ENCODE results near the gene TRIM33. TPM values are rescaled to one million over a fixed set of nuclear protein-coding genes. Genes with fewer than 3 reads are reported as not detected.

TRIM33 gene
- total and polyA plus RNA-seq, 2 of the 13 experiments (the other 11 are each of a cell fraction or from before 2014, with no cell fraction given), result 35.5 to 42.2 TPM

DNA sequence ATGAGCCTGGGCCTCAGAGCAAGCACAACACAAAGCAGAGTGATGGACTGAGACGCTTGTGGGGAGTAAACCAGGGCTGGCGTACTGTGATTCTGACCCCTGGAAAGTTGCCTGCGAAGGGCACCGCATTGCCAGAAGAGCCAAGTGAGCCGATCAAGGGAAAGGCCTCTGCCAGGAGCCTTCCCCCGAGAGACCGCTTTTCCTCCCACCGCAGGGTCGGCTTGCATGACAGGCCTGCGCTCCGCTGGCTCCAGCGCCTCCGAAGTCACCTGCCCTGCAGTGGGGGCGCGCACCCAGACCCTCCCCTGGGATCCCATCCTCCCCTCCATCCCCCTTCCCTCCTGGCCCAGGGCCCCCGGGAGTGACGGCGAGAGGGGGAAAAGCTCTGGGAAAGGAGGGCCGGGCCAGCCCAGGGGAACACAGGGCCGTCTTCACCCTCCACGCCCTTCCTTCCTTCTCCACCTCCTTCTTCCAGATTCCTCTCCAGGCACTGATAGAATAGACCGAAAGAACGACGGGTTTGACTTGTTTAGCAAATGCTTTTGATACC, 165.0 kb downstream of the TRIM33 start:
- H3K9ac ChIP-seq (ENCODE audit: insufficient read depth, low read depth, low read length), result peak overlapping the region; percentile 40; the same call in 1 of the 2 replicates
- DNase-seq (ENCODE audit: low spot score) (no peak), FAIRE-seq (no peak), ATAC-seq (peak; percentile 58)
- no peak overlapping the region for H3K27ac ChIP-seq (ENCODE audit: extremely low read length, insufficient read depth, low read length)
- H3K9me3 ChIP-seq (ENCODE audit: low read length), result no peaks in the 10 kb centered on the region
- H3K4me2 ChIP-seq (ENCODE audit: low read depth, low read length), result peak overlapping the region; percentile 98
- H3K36me3 ChIP-seq (replicated peaks in 1 of 2; ENCODE audit: control insufficient read depth in 1 of 2, insufficient read depth in 2 of 2, low read length in 2 of 2), result no peaks in the 10 kb centered on the region
- no peaks in the 10 kb centered on the region for H4K20me1 ChIP-seq (ENCODE audit: insufficient read depth, low read length)
- ChIA-PET POLR2A (interaction anchor here (1.7 kb wide), 1 partner anchor 121 kb away, joined by 3 read pairs; no protein-coding TSS in a partner anchor), CTCF (ENCODE audit: low intra/inter-chr PET ratio, low total read pairs) (interaction anchor here (1.1 to 2.9 kb wide), 5 partner anchors 23 to 367 kb away, joined by 3 to 15 read pairs (median 11); partner anchors contain the start of genes DENND2C and OLFML3)
- H3K4me1 ChIP-seq (ENCODE audit: insufficient read depth, low read length), result peaks cover 31% of the 10 kb centered on the region
- in situ Hi-C loops (cut with HindIII; ENCODE audit: extremely low pct_ligation_motif_present, low pct_unique_long_range_greater_than_20kb) (loop anchor here (5.0 kb wide), 1 partner anchor 211 kb away; no protein-coding TSS in a partner anchor), intact Hi-C loops (cut with micrococcal nuclease; ENCODE audit: unreplicated experiment) (loop anchor here (1.0 to 2.0 kb wide), 3 partner anchors 23 to 325 kb away; partner anchors contain the start of gene DENND2C)
- peak overlapping the region; percentile 99 for H2AFZ ChIP-seq (ENCODE audit: low read length)
- 9% methylated on average over 15 of the region's 24 CpGs for WGBS (ENCODE audit: low lambda C conversion rate)
- no peaks in the 10 kb centered on the region for H3K79me2 ChIP-seq (ENCODE audit: insufficient read depth, low read length)
- H3K4me3 ChIP-seq (replicated peaks in 1 of 3; ENCODE audit: insufficient read depth in 1 of 3, low read depth in 2 of 3, low read length in 3 of 3), result peak overlapping the region; percentile 50 to 77 (median 67)
- H3K27me3 ChIP-seq (ENCODE audit: control insufficient read depth in 1 of 2, insufficient read depth in 2 of 2, low read length in 2 of 2), result peaks cover 6 to 44% of the 10 kb centered on the region in 2 experiments; a peak in 4 of 5 replicates
- no TSS peak for BruUV-seq (replicated peaks)
- TF ChIP-seq HMG20A (CRISPR knock-in tag; IDR thresholded peaks at IDR 0.05; ENCODE audit: borderline replicate concordance), result no peak
- 0 out of 2 replicates have a peak, but pooled peaks have one; percentile 1 for TF ChIP-seq ZIK1 (CRISPR knock-in tag; IDR thresholded peaks at IDR 0.05; ENCODE audit: borderline replicate concordance, low read depth)
- no peak for TF ChIP-seq EED (CRISPR knock-in tag; IDR thresholded peaks at IDR 0.05)
- no peak for TF ChIP-seq GLI4 (CRISPR knock-in tag; IDR thresholded peaks at IDR 0.05; ENCODE audit: borderline replicate concordance)
- TF ChIP-seq, protein P1, sequence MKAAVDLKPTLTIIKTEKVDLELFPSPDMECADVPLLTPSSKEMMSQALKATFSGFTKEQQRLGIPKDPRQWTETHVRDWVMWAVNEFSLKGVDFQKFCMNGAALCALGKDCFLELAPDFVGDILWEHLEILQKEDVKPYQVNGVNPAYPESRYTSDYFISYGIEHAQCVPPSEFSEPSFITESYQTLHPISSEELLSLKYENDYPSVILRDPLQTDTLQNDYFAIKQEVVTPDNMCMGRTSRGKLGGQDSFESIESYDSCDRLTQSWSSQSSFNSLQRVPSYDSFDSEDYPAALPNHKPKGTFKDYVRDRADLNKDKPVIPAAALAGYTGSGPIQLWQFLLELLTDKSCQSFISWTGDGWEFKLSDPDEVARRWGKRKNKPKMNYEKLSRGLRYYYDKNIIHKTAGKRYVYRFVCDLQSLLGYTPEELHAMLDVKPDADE (CRISPR knock-in tag; IDR thresholded peaks at IDR 0.05), result no peak
- 0 out of 2 replicates have a peak, but pooled peaks have one; percentile 40 for TF ChIP-seq ZNF484 (CRISPR knock-in tag; IDR thresholded peaks at IDR 0.05; ENCODE audit: borderline replicate concordance, low read depth)
- no peak for TF ChIP-seq SP2 (CRISPR knock-in tag; IDR thresholded peaks at IDR 0.05)
- no peak for TF ChIP-seq SNAPC2 (CRISPR knock-in tag; IDR thresholded peaks at IDR 0.05)
- TF ChIP-seq ZNF567 (CRISPR knock-in tag; IDR thresholded peaks at IDR 0.05; ENCODE audit: borderline replicate concordance), result no peak; the same call in 1 of the 2 replicates
- TF ChIP-seq, protein P2, sequence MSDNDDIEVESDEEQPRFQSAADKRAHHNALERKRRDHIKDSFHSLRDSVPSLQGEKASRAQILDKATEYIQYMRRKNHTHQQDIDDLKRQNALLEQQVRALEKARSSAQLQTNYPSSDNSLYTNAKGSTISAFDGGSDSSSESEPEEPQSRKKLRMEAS (IDR thresholded peaks at IDR 0.05), result peak; percentile 5; the same call in 1 of the 2 replicates
- no peak for TF ChIP-seq MIXL1 (CRISPR knock-in tag; IDR thresholded peaks at IDR 0.05)
- 0 out of 2 replicates have a peak, but pooled peaks have one; percentile 5 for TF ChIP-seq ZNF839 (CRISPR knock-in tag; IDR thresholded peaks at IDR 0.05; ENCODE audit: borderline replicate concordance)
- TF ChIP-seq, protein P3, sequence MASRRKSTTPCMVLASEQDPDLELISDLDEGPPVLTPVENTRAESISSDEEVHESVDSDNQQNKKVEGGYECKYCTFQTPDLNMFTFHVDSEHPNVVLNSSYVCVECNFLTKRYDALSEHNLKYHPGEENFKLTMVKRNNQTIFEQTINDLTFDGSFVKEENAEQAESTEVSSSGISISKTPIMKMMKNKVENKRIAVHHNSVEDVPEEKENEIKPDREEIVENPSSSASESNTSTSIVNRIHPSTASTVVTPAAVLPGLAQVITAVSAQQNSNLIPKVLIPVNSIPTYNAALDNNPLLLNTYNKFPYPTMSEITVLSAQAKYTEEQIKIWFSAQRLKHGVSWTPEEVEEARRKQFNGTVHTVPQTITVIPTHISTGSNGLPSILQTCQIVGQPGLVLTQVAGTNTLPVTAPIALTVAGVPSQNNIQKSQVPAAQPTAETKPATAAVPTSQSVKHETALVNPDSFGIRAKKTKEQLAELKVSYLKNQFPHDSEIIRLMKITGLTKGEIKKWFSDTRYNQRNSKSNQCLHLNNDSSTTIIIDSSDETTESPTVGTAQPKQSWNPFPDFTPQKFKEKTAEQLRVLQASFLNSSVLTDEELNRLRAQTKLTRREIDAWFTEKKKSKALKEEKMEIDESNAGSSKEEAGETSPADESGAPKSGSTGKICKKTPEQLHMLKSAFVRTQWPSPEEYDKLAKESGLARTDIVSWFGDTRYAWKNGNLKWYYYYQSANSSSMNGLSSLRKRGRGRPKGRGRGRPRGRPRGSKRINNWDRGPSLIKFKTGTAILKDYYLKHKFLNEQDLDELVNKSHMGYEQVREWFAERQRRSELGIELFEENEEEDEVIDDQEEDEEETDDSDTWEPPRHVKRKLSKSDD (CRISPR knock-in tag; IDR thresholded peaks at IDR 0.05; ENCODE audit: low read depth), result no peak
- no peak for TF ChIP-seq ZNF674 (CRISPR knock-in tag; IDR thresholded peaks at IDR 0.05; ENCODE audit: low read depth)
- TF ChIP-seq ZNF672 (CRISPR knock-in tag; IDR thresholded peaks at IDR 0.05), result no peak
- TF ChIP-seq, protein P4, sequence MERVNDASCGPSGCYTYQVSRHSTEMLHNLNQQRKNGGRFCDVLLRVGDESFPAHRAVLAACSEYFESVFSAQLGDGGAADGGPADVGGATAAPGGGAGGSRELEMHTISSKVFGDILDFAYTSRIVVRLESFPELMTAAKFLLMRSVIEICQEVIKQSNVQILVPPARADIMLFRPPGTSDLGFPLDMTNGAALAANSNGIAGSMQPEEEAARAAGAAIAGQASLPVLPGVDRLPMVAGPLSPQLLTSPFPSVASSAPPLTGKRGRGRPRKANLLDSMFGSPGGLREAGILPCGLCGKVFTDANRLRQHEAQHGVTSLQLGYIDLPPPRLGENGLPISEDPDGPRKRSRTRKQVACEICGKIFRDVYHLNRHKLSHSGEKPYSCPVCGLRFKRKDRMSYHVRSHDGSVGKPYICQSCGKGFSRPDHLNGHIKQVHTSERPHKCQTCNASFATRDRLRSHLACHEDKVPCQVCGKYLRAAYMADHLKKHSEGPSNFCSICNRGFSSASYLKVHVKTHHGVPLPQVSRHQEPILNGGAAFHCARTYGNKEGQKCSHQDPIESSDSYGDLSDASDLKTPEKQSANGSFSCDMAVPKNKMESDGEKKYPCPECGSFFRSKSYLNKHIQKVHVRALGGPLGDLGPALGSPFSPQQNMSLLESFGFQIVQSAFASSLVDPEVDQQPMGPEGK (CRISPR knock-in tag; IDR thresholded peaks at IDR 0.05), result peak; percentile 46; the same call in 1 of the 2 replicates
- TF ChIP-seq NFKB2 (CRISPR knock-in tag; IDR thresholded peaks at IDR 0.05; ENCODE audit: borderline replicate concordance), result peak; percentile 7; the same call in 1 of the 2 replicates
- TF ChIP-seq ZNF850 (CRISPR knock-in tag; conservative IDR thresholded peaks at IDR 0.05), result no peak
- no peak for TF ChIP-seq KAT8 (CRISPR knock-in tag; IDR thresholded peaks at IDR 0.05)
